Smooth muscle cell (in vitro differentiated cells): ENCODE results near the gene SCAMP4. TPM values are rescaled to one million over a fixed set of nuclear protein-coding genes. Genes with fewer than 3 reads are reported as not detected.

Experiments used
- DNase-seq: peaks from one replicate; lab custom pipeline; 2025; ENCODE audit not compliant: unreplicated experiment; lab: John Stamatoyannopoulos, UW
- H2AFZ ChIP-seq: fragments of 200-600 bp; sonication (generic); 2 replicates; pipeline ENCODE4 v1.6.0; 2016; ENCODE audit warnings: antibody characterized with exemption, low read depth, mild to moderate bottlenecking
- H3F3A ChIP-seq: fragments of 200-600 bp; sonication (generic); 2 replicates; pipeline ENCODE4 v1.6.0; 2017; ENCODE audit warnings: antibody characterized with exemption, low read depth
- H3K27ac ChIP-seq: fragments of 200-600 bp; sonication (generic); 2 replicates; pipeline ENCODE4 v1.5.1; 2016; ENCODE audit warnings: low read depth, mild to moderate bottlenecking
- H3K27me3 ChIP-seq: fragments of 200-600 bp; sonication (generic); 2 replicates; pipeline ENCODE4 v1.6.1; 2016; ENCODE audit warnings: low read depth, mild to moderate bottlenecking
- H3K36me3 ChIP-seq: fragments of 200-600 bp; sonication (generic); 2 replicates; pipeline ENCODE4 v1.5.1; 2016; ENCODE audit warnings: low read depth
- H3K4me1 ChIP-seq: fragments of 200-600 bp; sonication (generic); 2 replicates; pipeline ENCODE4 v1.5.1; 2016; ENCODE audit warnings: low read depth
- H3K4me2 ChIP-seq: fragments of 200-600 bp; sonication (generic); 2 replicates; pipeline ENCODE4 v1.6.0; 2016; ENCODE audit warnings: mild to moderate bottlenecking
- H3K4me3 ChIP-seq: fragments of 200-600 bp; sonication (generic); 2 replicates; pipeline ENCODE4 v1.5.1; 2016; ENCODE audit warnings: mild to moderate bottlenecking
- H3K79me2 ChIP-seq: fragments of 200-600 bp; sonication (generic); 2 replicates; pipeline ENCODE4 v1.6.0; 2016; ENCODE audit warnings: low read depth, mild to moderate bottlenecking
- H3K9ac ChIP-seq: fragments of 200-600 bp; sonication (generic); 2 replicates; pipeline ENCODE4 v1.6.0; 2016; ENCODE audit warnings: low read depth
- H3K9me3 ChIP-seq: fragments of 200-600 bp; sonication (generic); replicated peaks from 2 replicates; pipeline ENCODE4 v1.5.1; 2016; ENCODE audit warnings: low read depth
- H4K20me1 ChIP-seq: fragments of 200-600 bp; sonication (generic); 2 replicates; pipeline ENCODE4 v1.6.0; 2016; ENCODE audit warnings: low read depth
- CTCF ChIP-seq: fragments of 200-600 bp; sonication (generic); IDR thresholded peaks from 2 replicates; pipeline ENCODE4 v1.5.1; 2017; ENCODE audit warnings: borderline replicate concordance, mild to moderate bottlenecking, antibody characterized with exemption; ENCODE audit not compliant: insufficient read depth, poor library complexity, severe bottlenecking
- WGBS: methylation state at CpG from one replicate; pipeline ENCODE4 v1.1.7; 2016; ENCODE audit warnings: low lambda C conversion rate; 5-methylcytosine and 5-hydroxymethylcytosine counted together
- polyA plus RNA-seq: library from polyadenylated mRNA; unstranded; fragments of >200 nt; fragmentation: Nextera tagmentation; extraction: Ambion mirVana; gene quantifications from 2 replicates; pipeline ENCODE4 v1.2.1, GENCODE V29; 2016
- total RNA-seq: library from RNA; depleted of rRNA; stranded (reverse); fragments of >200 nt; gene quantifications from 2 replicates; pipeline ENCODE4 v1.2.3, GENCODE V29; 2014

The SCAMP4 gene
- total and polyA plus RNA-seq, 2 experiments from 2014 or later = 54.5 to 96.9 TPM

GRCh38 chr19:1969176-1970002 lies 64.2 kb downstream of the SCAMP4 start:
- H3K4me1 ChIP-seq = no peaks in the 10 kb centered on the region
- no peak overlapping the region for H3K9ac ChIP-seq
- H2AFZ ChIP-seq = no peak overlapping the region
- H4K20me1 ChIP-seq = peaks cover 94% of the 10 kb centered on the region
- H3K4me3 ChIP-seq = no peak overlapping the region
- no peaks in the 10 kb centered on the region for H3K36me3 ChIP-seq
- DNase-seq = no peak
- no peak for TF ChIP-seq CTCF
- no peaks in the 10 kb centered on the region for H3F3A ChIP-seq
- H3K9me3 ChIP-seq = no peaks in the 10 kb centered on the region
- H3K4me2 ChIP-seq = no peak overlapping the region
- no peaks in the 10 kb centered on the region for H3K27me3 ChIP-seq
- peaks cover 50% of the 10 kb centered on the region for H3K79me2 ChIP-seq
- H3K27ac ChIP-seq = no peak overlapping the region
- 99% methylated on average over 43 of the region's 49 CpGs for WGBS

DNA sequence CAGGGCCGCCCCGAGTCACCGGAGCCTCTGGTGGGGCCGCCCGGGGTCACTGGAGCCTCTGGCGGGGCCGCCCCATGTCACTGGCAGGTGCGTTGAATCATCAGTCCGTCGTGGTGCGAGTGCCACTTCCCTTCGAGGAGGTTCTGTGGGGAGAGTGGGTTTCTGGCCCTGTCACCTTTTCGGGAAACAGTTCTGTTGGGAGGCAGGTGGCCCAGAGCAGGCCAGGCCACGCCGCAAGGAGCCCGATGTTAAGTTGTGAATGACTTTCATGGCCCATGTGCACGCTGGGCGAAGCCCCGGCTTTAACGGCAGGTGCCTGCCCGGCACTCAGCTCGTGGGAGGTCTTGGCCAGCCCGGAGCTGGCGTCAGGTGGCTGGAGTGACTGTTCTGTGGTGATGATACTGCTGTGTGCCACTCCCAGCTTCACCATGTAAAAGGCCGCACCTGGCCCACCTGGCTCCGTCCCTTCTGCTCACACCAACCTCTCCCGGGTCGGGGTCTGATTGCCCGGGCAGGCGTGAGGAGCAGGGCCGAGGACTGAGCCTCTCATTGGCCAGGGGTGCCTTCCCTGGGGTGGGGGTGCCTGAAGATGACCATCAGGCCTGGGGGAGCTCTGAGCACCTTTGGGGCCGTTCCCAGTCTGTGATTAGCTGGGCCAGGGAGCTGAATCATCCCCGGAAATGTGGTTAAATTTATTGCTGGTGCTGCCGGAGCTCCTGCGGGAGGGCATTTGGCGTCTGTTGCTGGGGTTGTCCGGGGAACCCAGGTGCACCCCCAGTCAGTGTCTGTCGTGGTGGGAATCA lies 65.0 kb downstream of the SCAMP4 start:
- Histone ChIP-seq H3K4me3 (no peak overlapping the region), H3K4me1 (no peaks in the 10 kb centered on the region), H3K79me2 (peaks cover 52% of the 10 kb centered on the region), H2AFZ (no peak overlapping the region), H3K36me3 (no peaks in the 10 kb centered on the region), H3K4me2 (no peak overlapping the region), H3K27ac (no peak overlapping the region), H4K20me1 (peaks cover 94% of the 10 kb centered on the region), H3F3A (no peaks in the 10 kb centered on the region), H3K9ac (no peak overlapping the region), H3K27me3 (no peaks in the 10 kb centered on the region), H3K9me3 (no peaks in the 10 kb centered on the region)
- TF ChIP-seq CTCF = no peak
- no peak for DNase-seq
- 97% methylated on average over 33 of the region's 38 CpGs for WGBS

- Histone ChIP-seq H3K79me2 (peaks cover 50% of the 10 kb centered on the region), H3K27ac (no peak overlapping the region), H3K27me3 (no peaks in the 10 kb centered on the region), H3K4me1 (no peaks in the 10 kb centered on the region), H3K9me3 (no peaks in the 10 kb centered on the region), H2AFZ (no peak overlapping the region), H4K20me1 (peaks cover 94% of the 10 kb centered on the region), H3F3A (no peaks in the 10 kb centered on the region), H3K36me3 (no peaks in the 10 kb centered on the region), H3K4me3 (no peak overlapping the region), H3K4me2 (no peak overlapping the region), H3K9ac (no peak overlapping the region)
- WGBS = 96% methylated on average over 25 of the region's 27 CpGs
- no peak for TF ChIP-seq CTCF
- no peak for DNase-seq
Observed at GRCh38 chr19:1970806-1971502, 65.8 kb downstream of the SCAMP4 start.
